GM21619 (cell line): ENCODE results near the gene HSP90AA1.

Experiments
- ATAC-seq: cut with Tn5 transposase; IDR thresholded peaks from one replicate; pipeline ENCODE4 v1.9.1; 2021; ENCODE audit not compliant: unreplicated experiment

Gene HSP90AA1

DNA sequence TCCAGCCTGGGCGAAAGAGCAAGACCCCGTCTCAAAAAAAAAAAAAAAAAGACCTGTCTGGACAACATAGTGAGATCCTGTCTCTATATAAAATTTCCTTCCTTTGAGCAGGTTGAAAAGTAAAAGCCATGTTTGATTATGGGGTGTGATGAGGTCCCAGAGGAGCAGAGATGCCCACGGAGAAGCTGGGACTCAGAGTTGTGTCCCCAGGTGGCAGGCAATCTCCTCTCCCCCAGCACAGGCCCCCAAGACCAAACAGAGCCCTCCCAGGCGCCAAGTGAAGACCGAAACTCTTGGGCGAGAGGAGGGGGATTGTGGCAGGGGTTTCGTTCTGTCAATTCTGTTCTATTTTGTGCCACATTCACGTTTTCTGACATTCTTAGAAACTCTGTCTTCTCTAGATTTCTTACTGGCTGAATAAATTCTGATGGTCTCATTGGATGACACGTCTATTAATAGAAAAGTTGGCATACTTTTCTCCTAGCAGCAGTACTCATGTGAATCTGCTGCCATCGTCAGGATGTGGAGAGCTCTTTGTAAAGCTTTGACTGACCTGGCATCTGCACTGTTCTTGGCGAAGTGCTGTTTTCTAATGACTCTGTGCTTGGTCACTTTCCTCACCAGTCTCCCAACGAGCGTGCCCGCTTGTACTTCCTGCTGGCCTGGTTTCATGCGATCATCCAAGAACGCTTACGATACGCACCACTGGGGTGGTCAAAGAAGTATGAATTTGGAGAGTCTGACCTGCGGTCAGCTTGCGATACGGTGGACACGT, 43.4 kb downstream of the HSP90AA1 start:
- no peak for ATAC-seq

DNA sequence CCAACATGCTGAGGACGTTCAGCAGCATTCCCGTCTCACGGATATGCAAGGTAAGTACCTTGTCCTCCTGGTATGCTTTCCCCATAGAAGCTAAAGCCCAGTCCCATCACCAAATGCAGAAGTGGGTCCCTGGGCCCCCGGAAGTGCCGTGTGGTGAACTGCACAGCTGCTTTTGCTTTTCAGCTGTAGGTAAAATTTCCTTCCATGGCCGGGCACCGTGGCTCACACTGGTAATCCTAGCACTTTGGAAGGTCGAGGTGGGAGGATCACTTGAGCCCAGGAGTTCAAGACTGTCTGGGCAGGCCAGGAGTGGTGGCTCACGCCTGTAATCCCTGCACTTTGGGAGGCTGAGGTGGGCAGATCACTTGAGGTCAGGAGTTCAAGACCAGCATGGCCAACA, 44.1 kb downstream of the HSP90AA1 start:
- no peak for ATAC-seq

DNA sequence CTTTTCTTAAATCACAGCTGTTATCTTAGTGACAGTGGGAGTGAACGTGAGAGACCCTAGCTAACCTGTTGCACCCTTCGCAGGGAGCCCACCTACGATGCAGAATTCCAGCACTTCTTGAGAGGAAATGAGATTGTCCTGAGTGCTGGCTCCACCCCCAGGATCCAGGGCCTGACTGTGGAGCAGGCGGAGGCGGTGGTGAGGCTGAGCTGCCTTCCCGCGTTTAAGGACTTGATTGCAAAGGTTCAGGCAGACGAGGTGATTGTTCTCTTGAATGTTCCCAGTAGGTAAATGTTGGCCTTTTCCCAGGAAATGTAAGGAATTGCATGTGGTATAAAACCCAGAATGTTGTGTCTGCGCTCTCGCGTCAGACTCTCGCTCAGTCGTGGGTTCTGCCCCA, 46.7 kb downstream of the HSP90AA1 start:
- no peak for ATAC-seq

DNA sequence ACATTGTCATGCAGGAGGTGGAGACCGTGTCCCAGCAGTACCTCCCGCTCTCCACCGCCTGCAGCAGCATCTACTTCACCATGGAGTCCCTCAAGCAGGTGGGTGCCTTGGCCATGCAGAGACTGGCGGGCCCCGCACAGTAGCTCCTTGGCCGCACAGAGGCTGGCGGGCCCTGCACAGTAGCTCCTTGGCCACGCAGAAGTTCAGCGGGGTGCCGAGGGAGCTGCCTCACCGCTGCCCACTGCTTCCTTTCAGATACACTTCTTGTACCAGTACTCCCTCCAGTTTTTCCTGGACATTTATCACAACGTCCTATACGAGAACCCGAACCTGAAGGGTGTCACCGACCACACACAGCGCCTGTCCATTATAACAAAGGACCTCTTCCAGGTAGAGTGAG, 47.7 kb downstream of the HSP90AA1 start:
- ATAC-seq = no peak

DNA sequence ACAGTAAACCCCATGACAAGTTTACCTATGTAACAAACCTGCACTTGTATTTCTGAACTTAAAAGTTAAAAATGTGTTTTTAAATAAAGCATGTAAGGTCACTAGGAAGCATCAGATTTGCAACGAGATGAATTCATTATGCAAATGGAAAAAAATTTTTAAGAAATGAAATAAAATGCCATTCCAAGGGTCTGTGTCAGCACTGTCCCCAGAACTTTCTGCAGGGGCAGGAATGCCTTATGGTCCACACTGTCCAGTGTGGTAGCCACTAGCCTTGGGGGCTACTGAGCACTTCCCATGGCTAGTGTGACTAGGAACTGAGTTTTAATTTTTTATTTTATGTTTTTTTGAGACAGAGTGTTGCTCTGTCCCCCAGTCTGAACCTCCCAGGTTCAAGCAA, 49.2 kb downstream of the HSP90AA1 start:
- ATAC-seq = no peak

DNA sequence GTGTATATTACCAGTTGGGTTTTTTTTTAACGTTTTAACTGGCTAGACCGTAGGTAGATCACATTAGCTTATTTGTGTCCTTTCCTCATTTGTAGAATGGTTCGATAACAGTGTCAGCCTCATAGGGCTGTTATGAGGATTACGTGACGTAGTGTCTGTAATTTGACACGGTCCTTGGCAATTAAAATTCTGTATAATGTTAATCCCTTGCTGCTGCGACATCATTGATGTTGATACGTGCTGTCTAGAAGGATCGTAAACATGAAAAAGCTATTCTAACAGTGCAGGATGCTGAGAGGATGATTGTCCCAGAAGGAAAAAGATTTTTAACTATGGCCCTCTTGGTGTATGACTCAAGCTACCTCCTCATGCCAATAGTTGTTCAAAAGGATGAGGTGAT, 50.9 kb downstream of the HSP90AA1 start:
- no peak for ATAC-seq

DNA sequence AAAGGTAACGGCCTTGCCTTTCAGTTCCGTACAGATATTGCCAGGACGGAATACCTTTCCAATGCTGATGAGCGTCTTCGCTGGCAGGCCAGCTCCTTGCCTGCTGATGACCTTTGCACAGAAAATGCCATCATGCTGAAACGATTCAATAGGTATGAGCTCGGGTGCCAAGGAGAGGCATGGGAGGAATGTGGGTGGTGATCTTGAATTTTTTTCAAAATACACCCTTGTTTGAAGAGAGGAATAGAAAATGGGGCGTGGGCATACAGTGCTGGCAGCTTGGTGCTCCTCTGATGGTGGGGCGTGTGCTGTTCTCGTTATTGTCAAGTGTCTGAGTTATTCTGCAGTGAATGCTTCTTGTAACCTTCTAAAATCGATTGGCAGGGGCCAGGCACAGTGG, 52.5 kb downstream of the HSP90AA1 start:
- no peak for ATAC-seq

DNA sequence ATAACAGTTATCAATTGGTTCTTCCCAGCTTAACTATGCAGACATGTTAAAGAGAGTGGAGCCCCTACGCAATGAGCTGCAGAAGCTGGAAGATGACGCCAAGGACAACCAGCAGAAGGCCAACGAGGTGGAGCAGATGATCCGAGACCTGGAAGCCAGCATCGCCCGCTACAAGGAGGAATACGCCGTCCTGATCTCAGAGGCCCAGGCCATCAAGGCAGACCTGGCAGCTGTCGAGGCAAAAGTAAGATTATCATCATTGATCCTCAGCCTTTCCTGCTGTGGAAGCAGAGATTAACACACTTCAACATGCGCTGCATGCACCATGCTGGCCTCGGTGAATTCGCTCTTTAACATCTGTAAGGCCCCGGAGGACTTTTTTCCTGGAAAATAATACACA, 53.6 kb downstream of the HSP90AA1 start:
- no peak for ATAC-seq
